K562 (cell line): ENCODE measurements around the gene CCDC117. TPM values are rescaled to one million over a fixed set of nuclear protein-coding genes. Genes with fewer than 3 reads are reported as not detected.
A peak's percentile ranks its signal among the peaks of the same experiment; 100 is the strongest.

Experiments
- ASH1L ChIP-seq: fragments of 450-650 bp; IDR thresholded peaks from 2 replicates; pipeline ENCODE4 v1.6.1; 2018; ENCODE audit warnings: borderline replicate concordance, mild to moderate bottlenecking, low read depth; ENCODE audit not compliant: partially characterized antibody
- CHD4 ChIP-seq: fragments of 200-600 bp; sonication (generic); IDR thresholded peaks from 3 replicates; pipeline ENCODE4 v1.6.1; 2012; ENCODE audit warnings: low read depth, mild to moderate bottlenecking, mixed read lengths, low read length, inconsistent platforms; ENCODE audit not compliant: insufficient read depth, insufficient replicate concordance, poor library complexity, severe bottlenecking
- ESRRA ChIP-seq: fragments of 450-650 bp; IDR thresholded peaks from 2 replicates; pipeline ENCODE4 v1.6.1; 2014; ENCODE audit warnings: low read depth, mild to moderate bottlenecking, moderate library complexity, borderline replicate concordance
- HDAC2 ChIP-seq: fragments of 450-650 bp; IDR thresholded peaks from 2 replicates; pipeline ENCODE4 v1.6.1; 2016; ENCODE audit warnings: mild to moderate bottlenecking
- HDAC3 ChIP-seq: fragments of 450-650 bp; IDR thresholded peaks from 2 replicates; pipeline ENCODE4 v1.6.1; 2018; ENCODE audit warnings: borderline replicate concordance, mild to moderate bottlenecking, moderate library complexity; ENCODE audit not compliant: partially characterized antibody
- MBD2 ChIP-seq: sonication (generic); IDR thresholded peaks from 2 replicates; pipeline ENCODE4 v1.6.1; 2016; ENCODE audit warnings: low read depth, borderline replicate concordance
- ZNF76 ChIP-seq: fragments of 250-450 bp; sonication (Bioruptor Pico); IDR thresholded peaks from 2 replicates; pipeline ENCODE4 v1.4.0; 2020; ENCODE audit warnings: mild to moderate bottlenecking, moderate library complexity, borderline replicate concordance
- polyA plus RNA-seq, 8 experiments: library from polyadenylated mRNA; depleted of rRNA in 4 of 8; stranded (reverse) in 5 of 8; unstranded in 3 of 8; fragments of >200 nt; fragmentation: Nextera tagmentation in 2 of 8; fragmentation: Illumina TruSeq in 1 of 8; extraction: Ambion mirVana in 2 of 8; extraction: Trizol in 1 of 8; gene quantifications; 2 replicates each; pipeline versions ENCODE4 v1.2.1 to v1.2.3, GENCODE V29; 2011 to 2014; ENCODE audit warnings: inconsistent platforms in 1 of 8, missing spikeins in 1 of 8
- total RNA-seq, 7 experiments: library from RNA; depleted of rRNA in 6 of 7; stranded (reverse); fragments of >200 nt in 6 of 7; fragmentation: Illumina TruSeq in 2 of 7; extraction: Trizol in 2 of 7; gene quantifications; 2 replicates each; pipeline versions ENCODE4 v1.2.1 to v1.2.3, GENCODE V29; 2011 to 2021; ENCODE audit warnings: low replicate concordance in 1 of 7
- TF ChIP-seq, protein P1 (sequence below): fragments of 450-650 bp; IDR thresholded peaks from 2 replicates; pipeline ENCODE4 v1.6.1; 2016; ENCODE audit warnings: low read depth, mild to moderate bottlenecking, moderate library complexity
- TF ChIP-seq, protein P2 (sequence below): fragments of 250-450 bp; sonication (Bioruptor Pico); IDR thresholded peaks from 2 replicates; pipeline ENCODE4 v1.4.0; 2020
- TF ChIP-seq, protein P3 (sequence below): sonication (generic); formaldehyde crosslinking; IDR thresholded peaks from 2 replicates; pipeline ENCODE4 v1.8.0; 2022; ENCODE audit warnings: missing genetic modification reagents, mild to moderate bottlenecking, moderate library complexity, borderline replicate concordance
- TF ChIP-seq, protein P4 (sequence below), 2 experiments: IDR thresholded peaks in 1 of 2; conservative IDR thresholded peaks in 1 of 2; 2 replicates each; pipeline ENCODE4 v1.6.1; 2016; ENCODE audit warnings: low read depth in 2 of 2, mild to moderate bottlenecking in 1 of 2, missing compliant biosample characterization in 1 of 2, missing genetic modification characterization in 1 of 2, moderate library complexity in 1 of 2
- TF ChIP-seq, protein P5 (sequence below): fragments of 250-450 bp; sonication (Bioruptor Pico); IDR thresholded peaks from 2 replicates; pipeline ENCODE4 v1.4.0; 2020
- TF ChIP-seq, protein P6 (sequence below): fragments of 250-450 bp; sonication (Bioruptor Pico); IDR thresholded peaks from 2 replicates; pipeline ENCODE4 v1.9.0; 2021; ENCODE audit warnings: mild to moderate bottlenecking

CCDC117 gene
- total and polyA plus RNA-seq, 9 of the 15 experiments (the other 6 are each of a cell fraction or from before 2014, with no cell fraction given) = 5.7 to 23.3 (median 15.8) TPM

DNA sequence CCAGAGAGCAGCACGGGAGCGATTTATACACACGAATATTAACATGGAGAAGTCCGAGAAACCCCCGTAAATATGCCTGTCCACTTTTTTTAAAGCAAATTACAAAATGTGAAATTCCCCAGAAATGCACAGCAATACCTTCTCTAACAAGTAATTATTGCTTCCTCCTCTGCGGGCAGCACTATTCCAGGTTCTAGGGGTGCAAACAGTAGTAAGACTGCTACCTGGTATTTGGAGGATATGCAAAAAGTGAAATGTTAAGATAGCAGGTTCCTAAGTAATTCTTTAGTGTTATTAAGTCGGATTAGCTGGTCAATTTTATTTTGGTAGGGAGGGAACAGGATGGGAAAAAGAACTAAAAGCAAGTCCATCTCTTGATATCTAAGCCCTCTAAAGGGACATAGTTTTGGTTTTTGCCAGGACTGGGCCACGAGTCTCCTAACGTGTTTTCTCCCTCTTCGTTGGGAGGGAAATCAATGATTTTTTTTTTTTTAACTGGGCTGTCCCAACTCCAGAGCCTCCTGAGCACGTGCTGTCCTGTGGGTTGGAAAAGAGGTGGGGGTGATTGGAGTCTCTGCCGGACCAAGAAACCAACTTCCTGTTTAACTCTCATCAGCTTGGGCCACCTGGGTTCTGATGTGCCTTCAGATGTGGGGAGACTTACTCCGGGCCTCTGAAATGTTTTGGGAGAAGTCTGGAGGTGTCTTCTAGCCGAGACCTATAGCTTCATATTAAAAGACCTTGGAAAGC lies 29.5 kb downstream of the CCDC117 start (continued):
- no peak for TF ChIP-seq ZNF76 (CRISPR knock-in tag)
- TF ChIP-seq HDAC3 = no peak
- TF ChIP-seq, protein P1, sequence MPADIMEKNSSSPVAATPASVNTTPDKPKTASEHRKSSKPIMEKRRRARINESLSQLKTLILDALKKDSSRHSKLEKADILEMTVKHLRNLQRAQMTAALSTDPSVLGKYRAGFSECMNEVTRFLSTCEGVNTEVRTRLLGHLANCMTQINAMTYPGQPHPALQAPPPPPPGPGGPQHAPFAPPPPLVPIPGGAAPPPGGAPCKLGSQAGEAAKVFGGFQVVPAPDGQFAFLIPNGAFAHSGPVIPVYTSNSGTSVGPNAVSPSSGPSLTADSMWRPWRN = no peak
- TF ChIP-seq, protein P2, sequence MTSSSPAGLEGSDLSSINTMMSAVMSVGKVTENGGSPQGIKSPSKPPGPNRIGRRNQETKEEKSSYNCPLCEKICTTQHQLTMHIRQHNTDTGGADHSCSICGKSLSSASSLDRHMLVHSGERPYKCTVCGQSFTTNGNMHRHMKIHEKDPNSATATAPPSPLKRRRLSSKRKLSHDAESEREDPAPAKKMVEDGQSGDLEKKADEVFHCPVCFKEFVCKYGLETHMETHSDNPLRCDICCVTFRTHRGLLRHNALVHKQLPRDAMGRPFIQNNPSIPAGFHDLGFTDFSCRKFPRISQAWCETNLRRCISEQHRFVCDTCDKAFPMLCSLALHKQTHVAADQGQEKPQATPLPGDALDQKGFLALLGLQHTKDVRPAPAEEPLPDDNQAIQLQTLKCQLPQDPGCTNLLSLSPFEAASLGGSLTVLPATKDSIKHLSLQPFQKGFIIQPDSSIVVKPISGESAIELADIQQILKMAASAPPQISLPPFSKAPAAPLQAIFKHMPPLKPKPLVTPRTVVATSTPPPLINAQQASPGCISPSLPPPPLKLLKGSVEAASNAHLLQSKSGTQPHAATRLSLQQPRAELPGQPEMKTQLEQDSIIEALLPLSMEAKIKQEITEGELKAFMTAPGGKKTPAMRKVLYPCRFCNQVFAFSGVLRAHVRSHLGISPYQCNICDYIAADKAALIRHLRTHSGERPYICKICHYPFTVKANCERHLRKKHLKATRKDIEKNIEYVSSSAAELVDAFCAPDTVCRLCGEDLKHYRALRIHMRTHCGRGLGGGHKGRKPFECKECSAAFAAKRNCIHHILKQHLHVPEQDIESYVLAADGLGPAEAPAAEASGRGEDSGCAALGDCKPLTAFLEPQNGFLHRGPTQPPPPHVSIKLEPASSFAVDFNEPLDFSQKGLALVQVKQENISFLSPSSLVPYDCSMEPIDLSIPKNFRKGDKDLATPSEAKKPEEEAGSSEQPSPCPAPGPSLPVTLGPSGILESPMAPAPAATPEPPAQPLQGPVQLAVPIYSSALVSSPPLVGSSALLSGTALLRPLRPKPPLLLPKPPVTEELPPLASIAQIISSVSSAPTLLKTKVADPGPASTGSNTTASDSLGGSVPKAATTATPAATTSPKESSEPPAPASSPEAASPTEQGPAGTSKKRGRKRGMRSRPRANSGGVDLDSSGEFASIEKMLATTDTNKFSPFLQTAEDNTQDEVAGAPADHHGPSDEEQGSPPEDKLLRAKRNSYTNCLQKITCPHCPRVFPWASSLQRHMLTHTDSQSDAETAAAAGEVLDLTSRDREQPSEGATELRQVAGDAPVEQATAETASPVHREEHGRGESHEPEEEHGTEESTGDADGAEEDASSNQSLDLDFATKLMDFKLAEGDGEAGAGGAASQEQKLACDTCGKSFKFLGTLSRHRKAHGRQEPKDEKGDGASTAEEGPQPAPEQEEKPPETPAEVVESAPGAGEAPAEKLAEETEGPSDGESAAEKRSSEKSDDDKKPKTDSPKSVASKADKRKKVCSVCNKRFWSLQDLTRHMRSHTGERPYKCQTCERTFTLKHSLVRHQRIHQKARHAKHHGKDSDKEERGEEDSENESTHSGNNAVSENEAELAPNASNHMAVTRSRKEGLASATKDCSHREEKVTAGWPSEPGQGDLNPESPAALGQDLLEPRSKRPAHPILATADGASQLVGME (CRISPR knock-in tag) = no peak
- TF ChIP-seq, protein P3, sequence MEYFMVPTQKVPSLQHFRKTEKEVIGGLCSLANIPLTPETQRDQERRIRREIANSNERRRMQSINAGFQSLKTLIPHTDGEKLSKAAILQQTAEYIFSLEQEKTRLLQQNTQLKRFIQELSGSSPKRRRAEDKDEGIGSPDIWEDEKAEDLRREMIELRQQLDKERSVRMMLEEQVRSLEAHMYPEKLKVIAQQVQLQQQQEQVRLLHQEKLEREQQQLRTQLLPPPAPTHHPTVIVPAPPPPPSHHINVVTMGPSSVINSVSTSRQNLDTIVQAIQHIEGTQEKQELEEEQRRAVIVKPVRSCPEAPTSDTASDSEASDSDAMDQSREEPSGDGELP (CRISPR knock-in tag) = no peak
- TF ChIP-seq HDAC2 = 0 out of 2 replicates have a peak, but pooled peaks have one; percentile 16
- no peak for TF ChIP-seq CHD4
- no peak for TF ChIP-seq ESRRA
- TF ChIP-seq, protein P4, sequence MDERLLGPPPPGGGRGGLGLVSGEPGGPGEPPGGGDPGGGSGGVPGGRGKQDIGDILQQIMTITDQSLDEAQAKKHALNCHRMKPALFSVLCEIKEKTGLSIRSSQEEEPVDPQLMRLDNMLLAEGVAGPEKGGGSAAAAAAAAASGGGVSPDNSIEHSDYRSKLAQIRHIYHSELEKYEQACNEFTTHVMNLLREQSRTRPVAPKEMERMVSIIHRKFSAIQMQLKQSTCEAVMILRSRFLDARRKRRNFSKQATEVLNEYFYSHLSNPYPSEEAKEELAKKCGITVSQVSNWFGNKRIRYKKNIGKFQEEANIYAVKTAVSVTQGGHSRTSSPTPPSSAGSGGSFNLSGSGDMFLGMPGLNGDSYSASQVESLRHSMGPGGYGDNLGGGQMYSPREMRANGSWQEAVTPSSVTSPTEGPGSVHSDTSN (CRISPR knock-in tag; IDR thresholded peaks at IDR 0.05; ENCODE audit: low read depth) = no peak
- TF ChIP-seq, protein P4 (tag; conservative IDR thresholded peaks at IDR 0.05; ENCODE audit: low read depth) = no peak
- TF ChIP-seq MBD2 = no peak
- no peak for TF ChIP-seq ASH1L
- TF ChIP-seq, protein P5, sequence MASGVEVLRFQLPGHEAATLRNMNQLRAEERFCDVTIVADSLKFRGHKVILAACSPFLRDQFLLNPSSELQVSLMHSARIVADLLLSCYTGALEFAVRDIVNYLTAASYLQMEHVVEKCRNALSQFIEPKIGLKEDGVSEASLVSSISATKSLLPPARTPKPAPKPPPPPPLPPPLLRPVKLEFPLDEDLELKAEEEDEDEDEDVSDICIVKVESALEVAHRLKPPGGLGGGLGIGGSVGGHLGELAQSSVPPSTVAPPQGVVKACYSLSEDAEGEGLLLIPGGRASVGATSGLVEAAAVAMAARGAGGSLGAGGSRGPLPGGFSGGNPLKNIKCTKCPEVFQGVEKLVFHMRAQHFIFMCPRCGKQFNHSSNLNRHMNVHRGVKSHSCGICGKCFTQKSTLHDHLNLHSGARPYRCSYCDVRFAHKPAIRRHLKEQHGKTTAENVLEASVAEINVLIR (CRISPR knock-in tag) = no peak
- TF ChIP-seq, protein P6, sequence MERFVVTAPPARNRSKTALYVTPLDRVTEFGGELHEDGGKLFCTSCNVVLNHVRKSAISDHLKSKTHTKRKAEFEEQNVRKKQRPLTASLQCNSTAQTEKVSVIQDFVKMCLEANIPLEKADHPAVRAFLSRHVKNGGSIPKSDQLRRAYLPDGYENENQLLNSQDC (CRISPR knock-in tag) = no peak
